HUES48 (cell line): ENCODE measurements around the gene FBXO33.
A peak's percentile ranks its signal among the peaks of the same experiment; 100 is the strongest.

Experiments
- H3K27ac ChIP-seq: one replicate; pipeline ENCODE4 v1.7.0; 2013; ENCODE audit warnings: low read depth, low read length, inconsistent platforms
- H3K27me3 ChIP-seq: 2 replicates; pipeline ENCODE4 v1.6.1; 2013; ENCODE audit warnings: mild to moderate bottlenecking, low read length; ENCODE audit not compliant: control insufficient read depth, insufficient read depth
- H3K36me3 ChIP-seq: 2 replicates; pipeline ENCODE4 v1.6.1; 2013; ENCODE audit warnings: low read length; ENCODE audit not compliant: control insufficient read depth, insufficient read depth
- H3K4me1 ChIP-seq: 2 replicates; pipeline ENCODE4 v1.6.1; 2013; ENCODE audit warnings: mild to moderate bottlenecking, low read length; ENCODE audit not compliant: control insufficient read depth, insufficient read depth
- H3K4me3 ChIP-seq: 2 replicates; pipeline ENCODE4 v1.5.1; 2013; ENCODE audit warnings: mild to moderate bottlenecking, low read depth, low read length
- H3K9ac ChIP-seq: 2 replicates; pipeline ENCODE4 v1.6.1; 2013; ENCODE audit warnings: mild to moderate bottlenecking, low read depth, low read length, moderate library complexity
- H3K9me3 ChIP-seq: 2 replicates; pipeline ENCODE4 v1.6.1; 2013; ENCODE audit warnings: low read length; ENCODE audit not compliant: control insufficient read depth, insufficient read depth

FBXO33 gene

DNA sequence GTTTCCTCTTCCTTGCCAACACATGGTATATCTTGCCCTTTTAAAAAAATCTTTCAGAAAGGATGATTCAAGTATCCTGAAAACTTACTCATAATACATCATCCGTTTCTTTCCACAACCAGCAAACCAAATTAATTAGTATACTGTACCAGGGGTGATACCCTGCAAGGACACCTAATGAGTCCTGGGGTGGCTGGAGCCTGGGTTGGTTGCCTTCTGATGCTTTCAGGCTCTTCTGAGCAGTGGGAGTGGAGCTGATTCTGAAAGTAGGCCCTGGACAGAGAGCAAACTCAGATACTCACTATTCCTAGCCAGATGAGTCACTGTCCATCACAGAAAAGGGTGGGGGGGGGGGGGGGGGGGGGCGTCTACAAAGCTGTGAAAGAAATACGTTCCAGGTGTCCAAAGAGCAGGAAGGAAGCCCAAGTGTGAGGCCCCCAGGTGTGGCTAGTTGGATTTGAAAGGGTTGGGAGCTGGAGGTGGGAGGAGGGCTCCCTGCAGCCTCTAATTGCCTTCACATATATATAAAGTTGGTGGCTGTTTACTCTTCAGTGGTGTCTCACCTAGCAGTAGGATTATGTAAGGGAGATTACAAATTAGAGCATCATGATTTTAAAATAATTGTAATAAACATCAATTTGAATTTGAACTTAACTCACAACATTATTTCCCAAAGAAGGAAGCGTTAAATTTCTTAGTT, 36.5 kb downstream of the FBXO33 start:
- Histone ChIP-seq H3K36me3 (peaks cover 20% of the 10 kb centered on the region), H3K27ac (no peak overlapping the region), H3K4me3 (no peak overlapping the region), H3K9ac (no peak overlapping the region), H3K27me3 (no peaks in the 10 kb centered on the region), H3K9me3 (no peaks in the 10 kb centered on the region), H3K4me1 (no peaks in the 10 kb centered on the region)

- H3K9ac ChIP-seq: no peak overlapping the region
- peaks cover 7% of the 10 kb centered on the region for H3K36me3 ChIP-seq
- H3K27me3 ChIP-seq: no peaks in the 10 kb centered on the region
- no peak overlapping the region for H3K27ac ChIP-seq
- no peaks in the 10 kb centered on the region for H3K9me3 ChIP-seq
- no peak overlapping the region for H3K4me3 ChIP-seq
- no peaks in the 10 kb centered on the region for H3K4me1 ChIP-seq
Measured at GRCh38 chr14:39393289-39393688, 38.9 kb downstream of the FBXO33 start.

GRCh38 chr14:39384177-39384576, 48.1 kb downstream of the FBXO33 start:
- H3K27me3 ChIP-seq: no peaks in the 10 kb centered on the region
- H3K4me1 ChIP-seq: no peaks in the 10 kb centered on the region

DNA sequence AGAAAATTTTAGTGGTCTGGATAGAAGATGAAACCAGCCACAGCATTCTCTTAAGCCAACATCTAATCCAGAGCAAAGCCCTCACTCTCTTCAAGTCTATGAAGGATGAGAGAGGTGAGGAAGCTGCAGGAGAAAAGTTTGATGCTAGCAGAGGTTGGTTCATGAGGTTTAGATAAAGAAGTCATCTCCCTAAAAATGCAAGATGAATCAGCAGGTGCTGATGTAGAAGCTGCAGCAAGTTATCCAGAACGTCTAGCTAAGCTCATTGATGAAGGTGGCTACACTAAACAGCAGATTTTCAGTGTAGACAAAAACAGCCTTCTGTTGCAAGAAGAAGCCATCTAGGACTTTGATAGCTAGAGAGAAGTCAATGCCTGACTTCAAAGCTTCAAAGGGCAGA, 48.5 kb downstream of the FBXO33 start:
- no peaks in the 10 kb centered on the region for H3K27me3 ChIP-seq
- no peak overlapping the region for H3K27ac ChIP-seq
- H3K36me3 ChIP-seq: no peaks in the 10 kb centered on the region
- H3K4me3 ChIP-seq: no peak overlapping the region
- H3K4me1 ChIP-seq: no peaks in the 10 kb centered on the region
- no peaks in the 10 kb centered on the region for H3K9me3 ChIP-seq
- no peak overlapping the region for H3K9ac ChIP-seq

More at GRCh38 chr14:39384177-39384576, 48.1 kb downstream of the FBXO33 start:
- no peaks in the 10 kb centered on the region for H3K9me3 ChIP-seq
- H3K36me3 ChIP-seq: no peaks in the 10 kb centered on the region
- no peak overlapping the region for H3K27ac ChIP-seq
- no peak overlapping the region for H3K4me3 ChIP-seq
- H3K9ac ChIP-seq: no peak overlapping the region

DNA sequence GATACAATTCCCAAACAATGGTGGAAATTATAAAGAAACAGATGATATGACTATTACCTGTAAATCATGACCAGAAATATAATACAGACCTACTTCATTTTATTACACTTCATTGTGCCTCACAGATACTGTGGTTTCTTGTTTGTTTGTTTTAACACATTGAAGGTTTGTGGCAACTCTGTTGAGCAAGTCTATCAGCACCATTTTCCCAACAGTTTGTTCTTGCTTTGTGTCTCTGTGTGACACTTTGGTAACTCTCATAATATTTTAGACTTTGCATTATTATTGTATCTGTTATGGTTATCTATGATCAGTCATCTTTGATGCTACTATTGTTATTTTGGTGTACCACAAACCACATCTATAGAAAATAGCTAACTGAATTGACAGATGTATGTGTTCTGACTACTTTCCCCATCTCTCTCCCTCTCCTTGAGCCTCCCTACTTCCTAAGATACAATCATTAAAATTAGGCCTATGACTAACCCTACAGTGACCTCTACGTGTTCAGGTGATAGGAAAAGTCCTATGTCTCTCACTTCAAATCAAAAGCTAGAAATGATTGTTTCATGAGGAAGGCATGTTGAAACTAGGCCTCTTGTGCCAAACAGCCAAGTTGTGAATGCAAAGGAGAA, 49.1 kb downstream of the FBXO33 start:
- H3K9ac ChIP-seq: no peak overlapping the region
- no peaks in the 10 kb centered on the region for H3K27me3 ChIP-seq
- no peaks in the 10 kb centered on the region for H3K9me3 ChIP-seq
- H3K36me3 ChIP-seq: no peaks in the 10 kb centered on the region
- no peak overlapping the region for H3K27ac ChIP-seq
- no peak overlapping the region for H3K4me3 ChIP-seq
- no peaks in the 10 kb centered on the region for H3K4me1 ChIP-seq

DNA sequence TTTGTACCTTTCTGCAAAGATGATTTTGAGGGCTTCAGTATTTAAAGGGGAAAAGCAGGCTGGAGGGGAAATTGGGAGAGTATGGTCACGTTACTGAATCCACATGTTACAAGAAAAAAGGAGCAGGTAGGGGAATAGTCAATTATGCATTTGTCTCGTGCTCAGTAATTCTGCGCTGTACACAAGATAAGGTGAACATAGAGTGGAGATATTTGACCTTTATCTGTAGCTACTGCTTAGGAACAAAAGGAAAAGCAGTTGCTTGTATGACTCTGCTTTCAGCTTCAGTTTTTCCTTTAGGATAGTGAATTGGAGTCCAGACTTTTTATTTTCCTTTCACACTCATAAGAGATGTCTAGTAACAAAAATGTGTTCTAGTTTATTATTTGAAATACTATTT, 49.8 kb downstream of the FBXO33 start:
- no peaks in the 10 kb centered on the region for H3K4me1 ChIP-seq
- H3K27ac ChIP-seq: no peak overlapping the region
- no peak overlapping the region for H3K4me3 ChIP-seq
- H3K9ac ChIP-seq: no peak overlapping the region
- H3K9me3 ChIP-seq: no peaks in the 10 kb centered on the region
- no peaks in the 10 kb centered on the region for H3K36me3 ChIP-seq
- H3K27me3 ChIP-seq: no peaks in the 10 kb centered on the region

DNA sequence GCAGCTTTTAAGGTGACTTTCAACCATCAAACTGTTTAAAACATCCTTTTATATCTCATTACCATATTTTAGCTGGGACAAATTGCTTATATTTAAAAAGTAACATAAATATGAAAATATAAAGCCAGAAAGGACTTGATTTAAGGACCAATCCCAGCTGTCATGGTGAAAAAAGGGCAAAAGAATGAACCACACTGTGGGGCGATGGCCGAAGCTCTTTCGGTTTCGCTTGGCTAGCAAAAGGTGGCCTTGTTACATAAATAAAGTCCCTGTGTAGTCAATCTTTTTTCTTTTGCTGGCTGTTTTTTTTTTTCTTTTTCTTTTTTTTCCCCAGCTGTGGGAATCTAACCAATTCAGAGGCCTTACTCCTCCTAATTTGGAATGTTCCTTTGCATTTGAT, 50.9 kb downstream of the FBXO33 start:
- Histone ChIP-seq H3K4me3 (no peak overlapping the region), H3K36me3 (no peaks in the 10 kb centered on the region), H3K27ac (no peak overlapping the region), H3K9me3 (no peaks in the 10 kb centered on the region), H3K9ac (no peak overlapping the region), H3K27me3 (no peaks in the 10 kb centered on the region), H3K4me1 (peaks cover 9% of the 10 kb centered on the region)

DNA sequence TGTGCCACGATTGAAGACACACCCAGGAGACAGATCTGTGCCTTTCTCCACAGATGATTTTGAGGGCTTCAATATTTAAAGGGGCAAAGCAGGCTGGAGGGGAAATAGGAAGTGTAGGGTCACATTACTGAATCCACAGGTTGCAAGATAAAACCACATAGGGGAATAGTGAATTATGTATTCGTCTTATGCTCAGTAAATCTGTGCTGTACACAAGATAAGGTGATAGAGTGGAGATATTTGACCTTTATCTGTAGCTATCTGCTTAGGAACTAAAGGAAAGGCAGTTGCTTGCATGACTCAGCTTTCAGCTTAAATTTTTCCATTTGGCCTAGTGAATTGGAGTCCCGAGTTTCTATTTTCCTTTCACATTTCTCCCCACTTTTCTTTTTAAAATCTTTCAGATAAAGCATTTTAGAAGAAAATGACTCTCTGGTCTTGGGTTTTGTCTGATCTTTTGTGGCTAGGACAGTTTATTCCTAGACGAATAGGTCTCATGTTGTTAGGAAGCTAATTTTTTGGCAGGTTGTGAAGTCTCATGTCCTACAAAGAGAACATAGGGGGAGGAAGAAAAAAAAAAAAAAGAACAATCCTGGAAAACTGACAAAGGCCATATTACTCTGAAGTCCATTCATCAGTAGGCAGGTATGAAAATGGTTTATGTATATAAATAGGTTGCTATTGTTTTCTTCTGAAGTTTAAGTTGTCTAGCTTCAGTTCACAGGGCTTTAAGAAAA, 55.4 kb downstream of the FBXO33 start:
- Histone ChIP-seq H3K36me3 (no peaks in the 10 kb centered on the region), H3K4me3 (no peak overlapping the region), H3K27ac (peak overlapping the region; percentile 50), H3K9ac (no peak overlapping the region; the same call in 1 of the 2 replicates), H3K4me1 (peaks cover 9% of the 10 kb centered on the region), H3K9me3 (no peaks in the 10 kb centered on the region), H3K27me3 (no peaks in the 10 kb centered on the region)

- Histone ChIP-seq H3K9me3 (no peaks in the 10 kb centered on the region), H3K9ac (no peak overlapping the region), H3K4me3 (no peak overlapping the region), H3K27ac (no peak overlapping the region), H3K4me1 (peaks cover 10% of the 10 kb centered on the region), H3K27me3 (no peaks in the 10 kb centered on the region), H3K36me3 (no peaks in the 10 kb centered on the region)
Measured at GRCh38 chr14:39374851-39375250, 57.4 kb downstream of the FBXO33 start.

DNA sequence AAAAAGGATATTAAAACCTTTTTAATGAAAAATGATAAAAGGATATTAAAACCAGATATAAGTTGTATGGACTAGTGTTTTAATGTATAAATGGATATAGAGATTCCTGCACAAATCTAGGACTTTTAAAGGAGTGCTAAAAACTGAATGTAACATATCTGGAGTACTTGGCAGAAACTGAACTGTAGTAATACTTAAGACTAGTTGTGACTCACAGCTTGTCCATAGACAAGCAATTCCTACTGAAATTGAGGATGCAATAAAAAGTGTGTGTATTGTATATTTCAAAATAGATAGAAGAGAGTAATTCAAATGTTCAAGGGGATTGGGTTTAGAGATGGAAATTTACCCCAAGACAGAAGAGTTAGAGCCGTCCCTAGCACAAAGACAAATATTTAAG, 59.6 kb downstream of the FBXO33 start:
- Histone ChIP-seq H3K27ac (no peak overlapping the region), H3K9me3 (no peaks in the 10 kb centered on the region), H3K9ac (no peak overlapping the region), H3K4me3 (no peak overlapping the region), H3K4me1 (peaks cover 30% of the 10 kb centered on the region), H3K27me3 (no peaks in the 10 kb centered on the region), H3K36me3 (no peaks in the 10 kb centered on the region)

DNA sequence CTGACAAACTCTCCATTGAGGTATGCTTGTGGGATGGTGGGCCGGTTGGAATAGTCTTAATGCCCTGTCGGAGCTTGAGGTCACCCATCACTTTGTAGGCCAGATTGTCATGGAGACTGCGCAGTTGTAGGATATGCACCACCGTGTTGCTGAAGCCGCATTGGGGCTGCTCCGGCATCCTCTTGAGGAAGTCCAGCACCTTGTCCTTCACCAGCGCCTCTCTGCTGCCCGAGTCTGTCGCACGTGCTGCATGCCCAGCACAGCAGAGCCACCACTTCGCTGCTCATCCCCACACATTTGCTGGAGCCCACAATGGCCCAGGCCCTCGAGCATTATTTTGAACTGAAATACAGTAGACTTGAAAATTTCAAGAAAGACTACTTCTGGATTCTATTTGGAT, 61.8 kb downstream of the FBXO33 start:
- no peaks in the 10 kb centered on the region for H3K36me3 ChIP-seq
- H3K27me3 ChIP-seq: no peaks in the 10 kb centered on the region
- no peak overlapping the region for H3K4me3 ChIP-seq
- H3K4me1 ChIP-seq: peaks cover 30% of the 10 kb centered on the region
- H3K27ac ChIP-seq: no peak overlapping the region
- no peaks in the 10 kb centered on the region for H3K9me3 ChIP-seq
- no peak overlapping the region for H3K9ac ChIP-seq
